ENCODE measurements around the gene SHANK2. TPM values are rescaled to one million over a fixed set of nuclear protein-coding genes. Genes with fewer than 3 reads are reported as not detected.
A peak's percentile ranks its signal among the peaks of the same experiment; 100 is the strongest.

Gene SHANK2
- total RNA-seq, 1 experiment from 2014 or later: 23.8 TPM

DNA sequence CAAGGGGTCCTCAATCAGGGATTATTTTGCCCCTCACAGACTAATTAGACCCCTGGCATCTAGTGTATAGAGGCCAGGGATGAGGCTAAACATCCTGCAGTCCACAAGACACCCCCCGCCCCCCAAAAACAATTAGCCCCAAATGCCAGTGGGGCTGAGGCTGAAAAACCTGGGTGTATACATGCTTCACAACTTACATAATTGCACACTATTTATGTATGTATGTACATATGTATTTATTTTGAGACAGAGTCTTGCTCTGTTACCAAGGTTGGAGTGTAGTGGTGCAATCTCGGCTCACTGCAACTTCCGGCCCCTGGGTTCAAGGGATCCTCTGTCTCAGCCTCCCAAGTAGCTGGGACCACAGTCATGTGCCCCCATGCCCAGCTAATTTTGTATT is 28.8 kb upstream of the SHANK2 start:
- Histone ChIP-seq H4K20me1 (ENCODE audit: control insufficient read depth, insufficient read depth, insufficient read length) (no peaks in the 10 kb centered on the region), H3K4me1 (ENCODE audit: insufficient read depth, low read length) (no peaks in the 10 kb centered on the region; the same call in 1 of the 2 replicates), H2BK20ac (ENCODE audit: low read depth, low read length, poor library complexity, severe bottlenecking) (no peak overlapping the region), H3K9ac (ENCODE audit: extremely low read depth, insufficient read length, low read length) (no peak overlapping the region), H2AK5ac (ENCODE audit: insufficient read length, low read length) (no peak overlapping the region), H3K27me3 (ENCODE audit: insufficient read depth, low read length) (no peaks in the 10 kb centered on the region), H3K23ac (ENCODE audit: insufficient read length, low read depth, low read length) (no peak overlapping the region), H3K79me1 (ENCODE audit: insufficient read depth, low read depth, low read length, poor library complexity, severe bottlenecking) (no peaks in the 10 kb centered on the region), H2BK15ac (ENCODE audit: low read depth, low read length) (no peak overlapping the region), H2BK12ac (ENCODE audit: insufficient read length, low read depth, low read length) (no peak overlapping the region), H3K4me2 (ENCODE audit: insufficient read depth, insufficient read length, low read length) (no peak overlapping the region), H3K56ac (ENCODE audit: insufficient read length, low read depth, low read length) (no peak overlapping the region), H4K8ac (replicated peaks; ENCODE audit: insufficient read length, low read depth, low read length) (no peak overlapping the region), H3K14ac (ENCODE audit: insufficient read depth, low read length) (no peak overlapping the region), H3K4ac (ENCODE audit: low read depth, low read length) (no peak overlapping the region), H3K23me2 (ENCODE audit: insufficient read length, low read depth, low read length, poor library complexity, severe bottlenecking) (no peaks in the 10 kb centered on the region), H2AFZ (ENCODE audit: low read length) (no peak overlapping the region), H4K5ac (ENCODE audit: insufficient read length, low read depth, low read length) (no peak overlapping the region), H3T11ph (ENCODE audit: low read length) (no peak overlapping the region), H3K9me3 (ENCODE audit: control insufficient read depth, low read depth, low read length) (no peaks in the 10 kb centered on the region), H3K18ac (ENCODE audit: insufficient read length, low read depth, low read length) (no peak overlapping the region), H3K27ac (ENCODE audit: insufficient read length, low read depth, low read length) (no peak overlapping the region), H2BK5ac (ENCODE audit: insufficient read length, low read length) (no peak overlapping the region), H2BK120ac (ENCODE audit: low read depth, low read length, poor library complexity, severe bottlenecking) (no peak overlapping the region), H4K91ac (ENCODE audit: insufficient read length, low read depth, low read length) (no peak overlapping the region), H3K79me2 (ENCODE audit: insufficient read depth, low read length) (no peaks in the 10 kb centered on the region)
- no peaks in the 10 kb centered on the region for H3K36me3 Mint-ChIP-seq (ENCODE audit: insufficient read depth in 1 of 3, low read depth in 3 of 3)
- peak; percentile 4 for DNase-seq
- H3K27me3 Mint-ChIP-seq (ENCODE audit: low read depth): peaks cover 9% of the 10 kb centered on the region; the same call in 1 of the 2 replicates
- H3K4me3 Mint-ChIP-seq: no peak overlapping the region
- WGBS (ENCODE audit: extremely low coverage, insufficient read length, low lambda C conversion rate): no CpG with 5 or more reads among the region's 3 CpGs
- no peak overlapping the region for H3K27ac Mint-ChIP-seq
- H3K4me1 Mint-ChIP-seq: peaks cover 9 to 20% of the 10 kb centered on the region in 2 experiments
- H3K9me3 Mint-ChIP-seq: peaks cover 0 to 2% of the 10 kb centered on the region in 2 experiments; a peak in 2 of 5 replicates
- no peak for TF ChIP-seq CTCF (conservative IDR thresholded peaks at IDR 0.05)

All from H9 (cell line).